GM21576 (cell line): ENCODE measurements around the gene FOCAD.
A peak's percentile ranks its signal among the peaks of the same experiment; 100 is the strongest.
"Not testable (repeated sequence)": the region's sequence is repeated elsewhere in the genome, so short reads cannot be mapped to it uniquely, and the experiment has no call there.

ENCODE experiments used
- ATAC-seq: cut with Tn5 transposase; IDR thresholded peaks from one replicate; pipeline ENCODE4 v1.9.1; 2021; ENCODE audit warnings: mild to moderate bottlenecking, moderate library complexity; ENCODE audit not compliant: unreplicated experiment

The FOCAD gene

GRCh38 chr9:20684035-20684874, at the start of gene FOCAD:
TSS of gene FOCAD (plus strand) at chr9:20684259. CDS start at chr9:20715354, 31,095 bp downstream.
- ATAC-seq = peak; percentile 98

- ATAC-seq = no peak
These were observed 49.2 kb upstream of the FOCAD start for GRCh38 chr9:20634895-20635294.

GRCh38 chr9:20636888-20637440, 47.1 kb upstream of the FOCAD start:
- no peak for ATAC-seq

- ATAC-seq = peak; percentile 85
These were observed 43.5 kb upstream of the FOCAD start for GRCh38 chr9:20640331-20641187.

- no peak for ATAC-seq
These were observed 42.0 kb upstream of the FOCAD start for GRCh38 chr9:20642045-20642444.

- no peak for ATAC-seq
These were observed 40.4 kb upstream of the FOCAD start for GRCh38 chr9:20643660-20644059.

GRCh38 chr9:20646656-20647055, 37.4 kb upstream of the FOCAD start:
- ATAC-seq = no peak

- no peak for ATAC-seq
These were observed 34.7 kb upstream of the FOCAD start for GRCh38 chr9:20649381-20649780.

- no peak for ATAC-seq
These were observed 33.7 kb upstream of the FOCAD start for GRCh38 chr9:20650313-20650712.

GRCh38 chr9:20650750-20651299, 33.2 kb upstream of the FOCAD start:
- no peak for ATAC-seq

GRCh38 chr9:20651939-20652338, 32.1 kb upstream of the FOCAD start:
- ATAC-seq = no peak

GRCh38 chr9:20658246-20658667, 25.8 kb upstream of the FOCAD start:
- ATAC-seq = not testable (repeated sequence)

- ATAC-seq = no peak
These were observed 25.2 kb upstream of the FOCAD start for GRCh38 chr9:20658677-20659473.

- ATAC-seq = no peak
These were observed 24.5 kb upstream of the FOCAD start for GRCh38 chr9:20659474-20659967.

GRCh38 chr9:20662156-20662555, 21.9 kb upstream of the FOCAD start:
- no peak for ATAC-seq

GRCh38 chr9:20663133-20663532, 20.9 kb upstream of the FOCAD start:
- ATAC-seq = no peak

GRCh38 chr9:20664501-20664900, 19.6 kb upstream of the FOCAD start:
- no peak for ATAC-seq

GRCh38 chr9:20670395-20670794, 13.7 kb upstream of the FOCAD start:
- no peak for ATAC-seq

GRCh38 chr9:20671635-20672034, 12.4 kb upstream of the FOCAD start:
- no peak for ATAC-seq

GRCh38 chr9:20673537-20673936, 10.5 kb upstream of the FOCAD start:
- not testable (repeated sequence) for ATAC-seq
